Measurements from ENCODE around the gene RAB37. TPM values are rescaled to one million over a fixed set of nuclear protein-coding genes. Genes with fewer than 3 reads are reported as not detected.

The RAB37 gene
- total and polyA plus RNA-seq, 9 of the 15 experiments (the other 6 are each of a cell fraction or from before 2014, with no cell fraction given) = 0.03 to 0.27 (median 0.11) TPM; not detected in 4

GRCh38 chr17:74733365-74734122 lies 3.5 kb upstream of the RAB37 start:
- intact Hi-C loops (cut with micrococcal nuclease) (no loop called here), in situ Hi-C loops (cut with MboI) (no loop called here)
- ChIA-PET CTCF (ENCODE audit: low intra/inter-chr PET ratio) (no interaction called here), POLR2A (no interaction called here)
- Histone ChIP-seq H3K79me2 (ENCODE audit: control insufficient read depth, insufficient read depth, low read length) (no peaks in the 10 kb centered on the region), H3K4me2 (ENCODE audit: insufficient read depth, low read length) (no peak overlapping the region), H3K36me3 (ENCODE audit: control insufficient read depth, insufficient read depth, low read length) (no peaks in the 10 kb centered on the region), H3K9ac (ENCODE audit: insufficient read depth in 1 of 2, low read depth in 2 of 2, low read length in 2 of 2) (no peak overlapping the region), H3K27me3 (ENCODE audit: control insufficient read depth in 2 of 2, insufficient read depth in 2 of 2, low read length in 2 of 2) (peaks cover 24 to 66% of the 10 kb centered on the region in 2 experiments; a peak in 3 of 5 replicates), H3K4me1 (replicated peaks in 1 of 2; ENCODE audit: control insufficient read depth in 2 of 2, insufficient read depth in 2 of 2, low read length in 2 of 2) (peaks cover 0 to 19% of the 10 kb centered on the region in 2 experiments; a peak in 3 of 5 replicates), H3K27ac (ENCODE audit: extremely low read depth, low read depth, low read length) (no peak overlapping the region), H2AFZ (ENCODE audit: low read depth, low read length) (no peak overlapping the region), H3K9me3 (replicated peaks; ENCODE audit: control insufficient read depth, insufficient read depth, low read depth, low read length) (peaks cover 4% of the 10 kb centered on the region; the same call in 1 of the 2 replicates), H3K9me1 (ENCODE audit: control insufficient read depth, insufficient read depth, low read length) (no peaks in the 10 kb centered on the region), H4K20me1 (replicated peaks; ENCODE audit: control insufficient read depth, insufficient read depth, low read length) (no peaks in the 10 kb centered on the region; the same call in 1 of the 2 replicates), H3K4me3 (no peak overlapping the region)
- DNase-seq (ENCODE audit: extremely low read depth in 1 of 4, low spot score in 3 of 4) = no peak
- ATAC-seq = no peak
- no TSS peak for BruUV-seq (replicated peaks)
- no peak for TF ChIP-seq ZSCAN32 (CRISPR knock-in tag; IDR thresholded peaks at IDR 0.05)
- TF ChIP-seq SMARCA5 (IDR thresholded peaks at IDR 0.05) = no peak
- TF ChIP-seq CC2D1A (IDR thresholded peaks at IDR 0.05) = no peak
- no peak for TF ChIP-seq PRDM10 (IDR thresholded peaks at IDR 0.05; ENCODE audit: partially characterized antibody)
- no peak for TF ChIP-seq GTF2E2 (tag; IDR thresholded peaks at IDR 0.05)
- no peak for TF ChIP-seq ELF2 (CRISPR knock-in tag; IDR thresholded peaks at IDR 0.05)
- TF ChIP-seq FOXA1 (IDR thresholded peaks at IDR 0.05; ENCODE audit: borderline replicate concordance) = no peak
- no peak for TF ChIP-seq GTF2A2 (tag; IDR thresholded peaks at IDR 0.05)
- TF ChIP-seq ZNF282 (CRISPR knock-in tag; IDR thresholded peaks at IDR 0.05) = no peak
- TF ChIP-seq ZNF253 (CRISPR knock-in tag; conservative IDR thresholded peaks at IDR 0.05) = no peak
- no peak for TF ChIP-seq ASH1L (IDR thresholded peaks at IDR 0.05; ENCODE audit: borderline replicate concordance, low read depth, partially characterized antibody)
- no peak for TF ChIP-seq ZBTB43 (CRISPR knock-in tag; IDR thresholded peaks at IDR 0.05)
- WGBS (ENCODE audit: insufficient coverage, low coverage, missing lambda C conversion rate) = 0% methylated on average over 9 of the region's 9 CpGs
- FAIRE-seq = peak; percentile 86

Data from K562 (cell line).